Tibial nerve (tissue), 4 donors: ENCODE results near the gene MATN1. TPM values are rescaled to one million over a fixed set of nuclear protein-coding genes. Genes with fewer than 3 reads are reported as not detected.

Experiments
- DNase-seq, 2 donors: peaks; one replicate each; pipeline ENCODE4 v3.0.0-alpha.2; 2019; ENCODE audit warnings: low spot score in 2 of 2
- H3K27ac ChIP-seq, 4 donors: fragments of 200-600 bp; sonication (generic) in 3 of 4; one replicate each; pipeline ENCODE4 v1.5.1; 2017 to 2019; ENCODE audit warnings: mild to moderate bottlenecking in 1 of 4
- H3K27me3 ChIP-seq, 2 donors: fragments of 200-600 bp; sonication (generic) in 1 of 2; one replicate each; pipeline versions ENCODE4 v1.5.1 to v1.6.0; 2017 to 2019
- H3K36me3 ChIP-seq, 3 donors: fragments of 200-600 bp; sonication (generic); one replicate each; pipeline ENCODE4 v1.5.1; 2018 to 2019
- H3K4me1 ChIP-seq, 4 donors: fragments of 200-600 bp; sonication (generic) in 3 of 4; one replicate each; pipeline ENCODE4 v1.5.1; 2017 to 2019
- H3K4me3 ChIP-seq, 4 donors: fragments of 200-600 bp; sonication (generic) in 3 of 4; one replicate each; pipeline ENCODE4 v1.5.1; 2017 to 2019; ENCODE audit warnings: mild to moderate bottlenecking in 1 of 4, moderate library complexity in 1 of 4
- H3K9me3 ChIP-seq, 4 donors: fragments of 200-600 bp; sonication (generic) in 3 of 4; one replicate each; pipeline ENCODE4 v1.5.1; 2017 to 2019
- CTCF ChIP-seq, 5 experiments: fragments of 200-600 bp in 3 of 5; fragments of 450-650 bp in 2 of 5; sonication (generic) in 3 of 5; IDR thresholded peaks; one replicate each; pipeline ENCODE4 v1.5.1; 2016 to 2019; ENCODE audit warnings: antibody characterized with exemption in 5 of 5, mild to moderate bottlenecking in 3 of 5, moderate library complexity in 2 of 5
- EP300 ChIP-seq, 2 donors: sonication (generic); formaldehyde crosslinking; IDR thresholded peaks; one replicate each; pipeline ENCODE4 v1.6.1; 2017; ENCODE audit warnings: antibody characterized with exemption in 2 of 2, mild to moderate bottlenecking in 1 of 2
- POLR2A ChIP-seq, 2 donors: fragments of 450-650 bp; IDR thresholded peaks; one replicate each; pipeline ENCODE4 v1.6.1; 2017; ENCODE audit warnings: antibody characterized with exemption in 2 of 2, mild to moderate bottlenecking in 2 of 2, moderate library complexity in 2 of 2
- WGBS, 2 donors: methylation state at CpG; one replicate each; pipeline ENCODE4 v1.1.5; 2018; 5-methylcytosine and 5-hydroxymethylcytosine counted together
- total RNA-seq, 4 donors: library from RNA; depleted of rRNA; stranded (reverse); fragments of >200 nt; gene quantifications; one replicate each; pipeline ENCODE4 v1.1.0, GENCODE V29; 2016

The MATN1 gene
- total RNA-seq, 4 donors from 2014 or later, result not detected

DNA sequence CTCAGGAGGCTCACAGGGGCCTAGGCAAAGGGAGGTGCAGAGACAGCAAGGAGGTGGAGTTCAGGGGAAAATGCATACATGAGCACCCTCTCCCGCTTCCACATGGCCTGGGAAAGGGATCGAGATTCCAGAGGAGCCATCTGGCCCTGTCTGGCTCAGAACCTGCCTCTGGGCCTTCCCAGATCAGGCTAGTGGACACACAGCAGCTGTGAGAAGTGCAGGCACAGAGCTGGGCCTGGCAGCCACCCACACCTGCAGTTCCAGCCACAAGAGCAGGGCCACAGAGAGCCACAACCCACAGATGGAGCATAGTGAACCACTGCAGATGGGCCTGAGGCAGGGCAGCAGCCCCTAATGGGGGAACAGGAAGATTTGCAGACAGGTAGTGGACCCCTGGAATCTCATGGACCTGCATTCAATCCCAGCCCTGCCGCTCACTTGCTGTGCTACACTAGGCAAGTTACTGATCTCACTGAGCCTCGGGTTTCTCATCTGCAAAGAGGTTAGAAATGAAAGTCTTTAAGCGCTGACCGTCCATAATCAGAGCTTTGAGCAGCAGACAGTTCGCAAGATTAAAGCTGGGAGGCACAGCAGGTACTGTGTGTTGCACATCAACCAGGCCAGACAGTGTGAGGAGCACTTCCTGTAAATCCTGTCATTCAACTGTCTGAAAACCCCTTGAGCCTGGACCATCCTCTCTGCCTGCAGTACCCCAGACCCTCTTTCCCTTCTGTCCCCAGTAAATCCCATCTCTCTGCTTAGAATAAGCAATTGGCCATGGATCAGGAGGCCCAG, 58.0 kb downstream of the MATN1 start:
- no peak for DNase-seq
- no peak for TF ChIP-seq CTCF (IDR thresholded peaks at IDR 0.05)
- TF ChIP-seq EP300 (IDR thresholded peaks at IDR 0.05), result no peak
- TF ChIP-seq POLR2A (IDR thresholded peaks at IDR 0.05), result no peak
- Histone ChIP-seq H3K27ac (no peak overlapping the region), H3K27me3 (no peaks in the 10 kb centered on the region), H3K4me3 (no peak overlapping the region), H3K36me3 (no peaks in the 10 kb centered on the region), H3K4me1 (peaks cover 0 to 2% (median 0%) of the 10 kb centered on the region in 4 donors), H3K9me3 (no peaks in the 10 kb centered on the region)
- WGBS, 2 donors, result 85 to 90% methylated on average over 7 of the region's 7 CpGs

GRCh38 chr1:30664103-30664755, 59.2 kb downstream of the MATN1 start:
- WGBS, 2 donors, result 62 to 75% methylated on average over 13 to 17 of the region's 17 CpGs
- no peak for DNase-seq

DNA sequence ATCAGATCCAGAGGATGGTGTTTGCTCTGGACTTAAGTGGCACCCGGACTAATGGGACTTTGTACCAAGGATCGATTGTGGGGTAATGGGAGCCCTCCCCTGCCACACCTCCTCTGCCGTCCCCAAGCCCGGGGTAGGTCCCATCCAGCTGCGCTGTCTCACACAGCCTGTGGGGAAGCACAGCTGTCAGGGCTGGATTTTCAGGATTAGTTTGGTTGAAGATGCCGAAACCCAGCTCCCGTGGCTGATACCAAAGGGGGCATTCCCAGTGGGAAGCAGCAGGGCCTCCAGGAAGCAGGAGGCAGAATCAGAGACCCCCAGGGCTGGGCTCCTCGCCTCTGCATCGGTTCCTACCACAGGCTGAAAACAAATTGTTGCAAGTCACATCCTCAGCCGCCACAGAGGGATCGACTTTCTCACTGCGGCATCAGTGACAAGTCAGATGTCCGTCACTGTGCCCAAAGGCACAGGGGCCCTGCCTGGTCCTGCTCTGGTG, 59.7 kb downstream of the MATN1 start:
- peaks cover 0 to 4% of the 10 kb centered on the region in 2 donors for H3K27me3 ChIP-seq
- no peak for DNase-seq
- H3K36me3 ChIP-seq, result no peaks in the 10 kb centered on the region
- H3K4me1 ChIP-seq, result no peaks in the 10 kb centered on the region
- no peaks in the 10 kb centered on the region for H3K9me3 ChIP-seq
- WGBS, 2 donors, result 71 to 77% methylated on average over 13 of the region's 13 CpGs
- no peak for TF ChIP-seq POLR2A (IDR thresholded peaks at IDR 0.05)
- no peak for TF ChIP-seq CTCF (IDR thresholded peaks at IDR 0.05)
- TF ChIP-seq EP300 (IDR thresholded peaks at IDR 0.05), result no peak
- no peak overlapping the region for H3K27ac ChIP-seq
- no peak overlapping the region for H3K4me3 ChIP-seq

More at GRCh38 chr1:30664103-30664755, 59.2 kb downstream of the MATN1 start:
- Histone ChIP-seq H3K27me3 (no peaks in the 10 kb centered on the region), H3K36me3 (no peaks in the 10 kb centered on the region), H3K4me3 (no peak overlapping the region), H3K4me1 (no peaks in the 10 kb centered on the region), H3K9me3 (no peaks in the 10 kb centered on the region), H3K27ac (no peak overlapping the region)
- TF ChIP-seq POLR2A (IDR thresholded peaks at IDR 0.05) (no peak), EP300 (IDR thresholded peaks at IDR 0.05) (no peak), CTCF (IDR thresholded peaks at IDR 0.05) (no peak)

DNA sequence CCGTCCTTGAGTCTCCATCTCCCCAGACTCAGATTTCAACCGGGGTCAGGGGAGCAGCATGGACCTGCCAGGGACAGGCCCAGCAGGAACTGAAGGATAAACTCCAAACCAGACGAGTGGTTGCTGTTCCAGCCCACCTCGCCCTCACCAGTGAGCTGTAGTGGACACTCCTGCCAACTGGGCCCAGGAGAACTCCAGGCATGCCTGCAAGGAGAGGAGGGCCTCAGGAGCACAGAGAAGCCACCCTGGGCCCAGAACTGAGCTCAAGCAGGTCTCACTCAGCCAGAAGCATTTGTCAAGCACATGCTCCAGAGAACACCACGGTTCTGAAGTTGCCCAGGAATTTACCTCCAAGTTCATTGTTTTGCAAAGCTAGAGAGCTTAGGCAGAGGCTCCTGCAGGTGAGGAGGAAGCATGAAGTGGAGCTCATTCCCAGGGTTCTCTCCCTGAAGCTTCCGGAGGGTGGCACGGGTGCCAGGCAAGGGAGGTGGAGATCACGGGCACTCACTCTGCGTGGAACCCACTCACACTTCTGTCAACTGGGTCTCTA, 61.0 kb downstream of the MATN1 start:
- 62 to 79% methylated on average over 6 to 9 of the region's 9 CpGs for WGBS, 2 donors
- H3K27me3 ChIP-seq, result peaks cover 0 to 12% of the 10 kb centered on the region in 2 donors
- H3K4me1 ChIP-seq, result no peaks in the 10 kb centered on the region
- TF ChIP-seq CTCF (IDR thresholded peaks at IDR 0.05), result no peak
- no peak for TF ChIP-seq POLR2A (IDR thresholded peaks at IDR 0.05)
- no peak for TF ChIP-seq EP300 (IDR thresholded peaks at IDR 0.05)
- no peaks in the 10 kb centered on the region for H3K36me3 ChIP-seq
- H3K27ac ChIP-seq, result no peak overlapping the region
- no peaks in the 10 kb centered on the region for H3K9me3 ChIP-seq
- DNase-seq, result no peak
- no peak overlapping the region for H3K4me3 ChIP-seq

GRCh38 chr1:30661311-30661710, 62.1 kb downstream of the MATN1 start:
- no peak for DNase-seq
- no peak overlapping the region for H3K4me3 ChIP-seq
- H3K27me3 ChIP-seq, result peaks cover 0 to 16% of the 10 kb centered on the region in 2 donors
- no peaks in the 10 kb centered on the region for H3K4me1 ChIP-seq
- no peaks in the 10 kb centered on the region for H3K36me3 ChIP-seq
- TF ChIP-seq POLR2A (IDR thresholded peaks at IDR 0.05), result no peak
- TF ChIP-seq EP300 (IDR thresholded peaks at IDR 0.05), result no peak
- TF ChIP-seq CTCF (IDR thresholded peaks at IDR 0.05), result no peak
- 82 to 94% methylated on average over 10 of the region's 10 CpGs for WGBS, 2 donors
- no peak overlapping the region for H3K27ac ChIP-seq
- H3K9me3 ChIP-seq, result no peaks in the 10 kb centered on the region
